Glutamatergic neuron (in vitro differentiated cells): ENCODE measurements around the gene XRRA1. TPM values are rescaled to one million over a fixed set of nuclear protein-coding genes. Genes with fewer than 3 reads are reported as not detected.
"Not testable (repeated sequence)": the region's sequence is repeated elsewhere in the genome, so short reads cannot be mapped to it uniquely, and the experiment has no call there.

Experiments
- DNase-seq: peaks from one replicate; pipeline ENCODE4 v3.0.0; 2022
- H3K27ac Mint-ChIP-seq: one replicate; pipeline ENCODE4 v1.8.0; 2020; ENCODE audit warnings: mild to moderate bottlenecking, mixed read lengths, inconsistent platforms; ENCODE audit not compliant: unreplicated experiment
- H3K27me3 Mint-ChIP-seq: one replicate; pipeline ENCODE4 v1.8.0; 2020; ENCODE audit warnings: mild to moderate bottlenecking, moderate library complexity, mixed read lengths, inconsistent platforms; ENCODE audit not compliant: unreplicated experiment
- H3K36me3 Mint-ChIP-seq: one replicate; pipeline ENCODE4 v1.8.0; 2020; ENCODE audit warnings: mild to moderate bottlenecking, mixed read lengths, inconsistent platforms; ENCODE audit not compliant: unreplicated experiment
- H3K4me1 Mint-ChIP-seq: one replicate; pipeline ENCODE4 v1.8.0; 2020; ENCODE audit warnings: mild to moderate bottlenecking, low read depth, mixed read lengths, inconsistent platforms; ENCODE audit not compliant: unreplicated experiment
- H3K4me3 Mint-ChIP-seq: one replicate; pipeline ENCODE4 v1.8.0; 2020; ENCODE audit warnings: mild to moderate bottlenecking, mixed read lengths, inconsistent platforms; ENCODE audit not compliant: unreplicated experiment
- H3K9me3 Mint-ChIP-seq: one replicate; pipeline ENCODE4 v1.8.0; 2020; ENCODE audit warnings: mild to moderate bottlenecking, moderate library complexity, mixed read lengths, inconsistent platforms; ENCODE audit not compliant: unreplicated experiment
- CTCF ChIP-seq: fragments of 200-600 bp; sonication (generic); IDR thresholded peaks from one replicate; pipeline ENCODE4 v1.5.0; 2021; ENCODE audit not compliant: partially characterized antibody, unreplicated experiment
- total RNA-seq: library from RNA; stranded (reverse); fragmentation: NEBNext Ultra II Directional; extraction: Animal tissue kit (Norgen Biotek cat#: 25700); gene quantifications from one replicate; pipeline ENCODE4 v1.2.1, GENCODE V29; 2021; ENCODE audit not compliant: unreplicated experiment

XRRA1 gene
- total RNA-seq, 1 donor from 2014 or later, result 8.6 TPM

- H3K4me3 Mint-ChIP-seq, result no peak overlapping the region
- TF ChIP-seq CTCF, result no peak
- no peaks in the 10 kb centered on the region for H3K27me3 Mint-ChIP-seq
- no peaks in the 10 kb centered on the region for H3K4me1 Mint-ChIP-seq
- H3K27ac Mint-ChIP-seq, result no peak overlapping the region
- peaks cover 11% of the 10 kb centered on the region for H3K36me3 Mint-ChIP-seq
- peaks cover 1% of the 10 kb centered on the region for H3K9me3 Mint-ChIP-seq
- DNase-seq, result no peak
These were observed 29.1 kb upstream of the XRRA1 start for GRCh38 chr11:74978041-74978440.

GRCh38 chr11:74971424-74971823 is 22.5 kb upstream of the XRRA1 start:
- H3K27me3 Mint-ChIP-seq, result no peaks in the 10 kb centered on the region
- peaks cover 1% of the 10 kb centered on the region for H3K9me3 Mint-ChIP-seq
- H3K27ac Mint-ChIP-seq, result no peak overlapping the region
- no peak overlapping the region for H3K4me3 Mint-ChIP-seq
- no peak for DNase-seq
- H3K36me3 Mint-ChIP-seq, result peaks cover 6% of the 10 kb centered on the region
- no peaks in the 10 kb centered on the region for H3K4me1 Mint-ChIP-seq
- no peak for TF ChIP-seq CTCF

- TF ChIP-seq CTCF, result no peak
- Mint-ChIP-seq H3K27ac (no peak overlapping the region), H3K27me3 (no peaks in the 10 kb centered on the region), H3K4me3 (no peak overlapping the region), H3K9me3 (peaks cover 1% of the 10 kb centered on the region), H3K4me1 (no peaks in the 10 kb centered on the region), H3K36me3 (peaks cover 6% of the 10 kb centered on the region)
- no peak for DNase-seq
These were observed 22.0 kb upstream of the XRRA1 start for GRCh38 chr11:74970852-74971395.

- no peak overlapping the region for H3K4me3 Mint-ChIP-seq
- H3K27ac Mint-ChIP-seq, result no peak overlapping the region
- no peaks in the 10 kb centered on the region for H3K36me3 Mint-ChIP-seq
These were observed 17.8 kb upstream of the XRRA1 start for GRCh38 chr11:74966651-74967050.

GRCh38 chr11:74960128-74960527 is 11.2 kb upstream of the XRRA1 start:
- H3K9me3 Mint-ChIP-seq, DNase-seq, H3K4me1 Mint-ChIP-seq, H3K27ac Mint-ChIP-seq, H3K4me3 Mint-ChIP-seq, H3K36me3 Mint-ChIP-seq, H3K27me3 Mint-ChIP-seq: not testable (repeated sequence)

More at GRCh38 chr11:74966651-74967050, 17.8 kb upstream of the XRRA1 start:
- Mint-ChIP-seq H3K27me3 (no peaks in the 10 kb centered on the region), H3K4me1 (no peaks in the 10 kb centered on the region), H3K9me3 (no peaks in the 10 kb centered on the region)
- no peak for TF ChIP-seq CTCF
- DNase-seq, result no peak
